ENCODE results near the gene TYRP1. TPM values are rescaled to one million over a fixed set of nuclear protein-coding genes. Genes with fewer than 3 reads are reported as not detected.

The TYRP1 gene
- total RNA-seq, 4 donors from 2014 or later: 27.6 to 85.6 (median 53.5) TPM

DNA sequence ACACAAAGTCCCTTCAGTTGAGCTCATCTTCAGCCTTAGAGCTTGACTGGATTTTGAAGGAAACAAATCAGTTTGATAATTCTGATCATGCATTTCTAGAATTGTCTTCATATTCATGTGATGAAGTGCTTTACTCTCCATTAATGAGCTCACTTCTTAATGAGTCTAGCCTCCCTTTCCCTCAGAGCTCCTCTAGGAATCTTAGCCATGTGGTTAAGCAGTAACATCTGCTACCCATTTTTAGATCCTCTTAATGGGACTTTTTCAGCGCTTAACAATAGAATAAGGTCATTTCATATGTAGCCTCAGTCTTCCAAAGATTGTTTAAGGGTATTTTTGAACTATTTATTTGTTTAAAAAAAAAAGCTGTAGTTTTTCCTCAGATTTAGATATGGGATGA, 44.7 kb downstream of the TYRP1 start:
- WGBS, 2 donors: 0% methylated on average over 1 of the region's 1 CpG
- H3K4me3 ChIP-seq (ENCODE audit: low read depth, poor library complexity, severe bottlenecking): no peak overlapping the region
- intact Hi-C loops (cut with DNase I; ENCODE audit: low total_unique reads): no loop called here
- no peak for DNase-seq (ENCODE audit: low spot score in 2 of 2)
- TF ChIP-seq POLR2A (IDR thresholded peaks at IDR 0.05): no peak
- TF ChIP-seq, protein P1, sequence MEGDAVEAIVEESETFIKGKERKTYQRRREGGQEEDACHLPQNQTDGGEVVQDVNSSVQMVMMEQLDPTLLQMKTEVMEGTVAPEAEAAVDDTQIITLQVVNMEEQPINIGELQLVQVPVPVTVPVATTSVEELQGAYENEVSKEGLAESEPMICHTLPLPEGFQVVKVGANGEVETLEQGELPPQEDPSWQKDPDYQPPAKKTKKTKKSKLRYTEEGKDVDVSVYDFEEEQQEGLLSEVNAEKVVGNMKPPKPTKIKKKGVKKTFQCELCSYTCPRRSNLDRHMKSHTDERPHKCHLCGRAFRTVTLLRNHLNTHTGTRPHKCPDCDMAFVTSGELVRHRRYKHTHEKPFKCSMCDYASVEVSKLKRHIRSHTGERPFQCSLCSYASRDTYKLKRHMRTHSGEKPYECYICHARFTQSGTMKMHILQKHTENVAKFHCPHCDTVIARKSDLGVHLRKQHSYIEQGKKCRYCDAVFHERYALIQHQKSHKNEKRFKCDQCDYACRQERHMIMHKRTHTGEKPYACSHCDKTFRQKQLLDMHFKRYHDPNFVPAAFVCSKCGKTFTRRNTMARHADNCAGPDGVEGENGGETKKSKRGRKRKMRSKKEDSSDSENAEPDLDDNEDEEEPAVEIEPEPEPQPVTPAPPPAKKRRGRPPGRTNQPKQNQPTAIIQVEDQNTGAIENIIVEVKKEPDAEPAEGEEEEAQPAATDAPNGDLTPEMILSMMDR (IDR thresholded peaks at IDR 0.05): no peak

DNA sequence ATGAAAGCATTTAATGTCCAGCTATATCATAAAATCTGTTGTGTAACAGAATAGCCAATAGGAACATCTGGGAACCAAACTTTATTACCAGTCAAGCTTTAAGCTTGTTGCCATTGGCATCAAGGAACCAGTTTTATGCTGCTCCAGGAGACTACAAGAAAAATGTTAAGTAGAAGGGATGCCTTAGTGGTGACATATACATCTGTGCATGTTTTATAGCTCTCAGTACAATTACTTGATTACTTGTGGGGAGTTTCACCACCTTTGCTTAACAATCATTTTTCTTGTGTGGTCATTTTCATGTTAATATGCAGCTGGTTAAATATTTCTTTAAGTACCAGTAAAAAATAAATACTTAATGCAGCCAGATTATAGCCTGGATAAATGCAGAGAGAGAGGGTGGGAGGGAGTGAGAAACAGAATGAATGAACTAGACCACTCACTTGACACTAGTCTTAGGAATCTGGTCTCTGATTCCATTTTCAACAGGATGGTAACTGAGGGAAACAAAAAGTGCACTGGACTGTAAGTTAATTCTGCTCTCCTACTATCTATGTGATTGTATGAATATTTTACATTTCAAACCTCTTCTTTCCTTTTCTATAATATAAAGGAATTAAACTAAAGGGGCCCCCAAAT, 45.9 kb downstream of the TYRP1 start:
- no peak overlapping the region for H3K4me3 ChIP-seq (ENCODE audit: low read depth, poor library complexity, severe bottlenecking)
- intact Hi-C loops (cut with DNase I; ENCODE audit: low total_unique reads): no loop called here
- no peak for TF ChIP-seq POLR2A (IDR thresholded peaks at IDR 0.05)
- TF ChIP-seq, protein P1 (IDR thresholded peaks at IDR 0.05): no peak
- DNase-seq (ENCODE audit: low spot score in 2 of 2): no peak

DNA sequence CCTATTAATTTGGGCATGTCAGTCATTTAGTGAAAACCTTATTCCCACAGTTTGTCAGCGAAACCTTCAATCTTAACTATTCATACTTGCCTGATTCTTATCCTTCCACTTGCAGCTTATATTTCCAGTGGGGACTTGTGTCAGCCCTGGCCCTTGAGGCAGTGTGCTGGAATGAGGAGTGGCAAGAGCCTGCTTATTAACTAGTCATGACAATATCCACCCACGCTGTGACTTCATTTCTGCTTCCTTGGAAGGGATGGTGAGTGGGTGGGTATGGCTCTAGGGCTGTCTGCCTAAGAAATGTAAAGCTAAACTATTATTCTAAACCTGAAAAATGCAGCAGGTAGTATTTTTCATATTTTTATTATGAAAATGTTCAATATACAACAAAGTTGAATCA, 47.7 kb downstream of the TYRP1 start:
- TF ChIP-seq, protein P1 (IDR thresholded peaks at IDR 0.05): no peak
- TF ChIP-seq POLR2A (IDR thresholded peaks at IDR 0.05): no peak
- intact Hi-C loops (cut with DNase I; ENCODE audit: low total_unique reads): no loop called here
- DNase-seq (ENCODE audit: low spot score in 2 of 2): peak in 1 of 2 donors; percentile 25
- WGBS, 2 donors: 40 to 57% methylated on average over 2 of the region's 2 CpGs
- no peak overlapping the region for H3K4me3 ChIP-seq (ENCODE audit: low read depth, poor library complexity, severe bottlenecking)

- TF ChIP-seq POLR2A (IDR thresholded peaks at IDR 0.05): no peak
- TF ChIP-seq, protein P1 (IDR thresholded peaks at IDR 0.05): no peak
- no peak for DNase-seq (ENCODE audit: low spot score in 2 of 2)
- H3K4me3 ChIP-seq (ENCODE audit: low read depth, poor library complexity, severe bottlenecking): no peak overlapping the region
- intact Hi-C loops (cut with DNase I; ENCODE audit: low total_unique reads): no loop called here
- 76 to 88% methylated on average over 1 of the region's 1 CpG for WGBS, 2 donors
Observed at GRCh38 chr9:12748016-12748415, 54.8 kb downstream of the TYRP1 start.

- H3K4me3 ChIP-seq (ENCODE audit: low read depth, poor library complexity, severe bottlenecking): no peak overlapping the region
- no peak for DNase-seq (ENCODE audit: low spot score in 2 of 2)
- intact Hi-C loops (cut with DNase I; ENCODE audit: low total_unique reads): no loop called here
- TF ChIP-seq POLR2A (IDR thresholded peaks at IDR 0.05): no peak
- TF ChIP-seq, protein P1 (IDR thresholded peaks at IDR 0.05): no peak
Observed at GRCh38 chr9:12748954-12749353, 55.8 kb downstream of the TYRP1 start.

- intact Hi-C loops (cut with DNase I; ENCODE audit: low total_unique reads): no loop called here
- 81 to 97% methylated on average over 3 of the region's 3 CpGs for WGBS, 2 donors
- H3K4me3 ChIP-seq (ENCODE audit: low read depth, poor library complexity, severe bottlenecking): no peak overlapping the region
- no peak for DNase-seq (ENCODE audit: low spot score in 2 of 2)
- TF ChIP-seq POLR2A (IDR thresholded peaks at IDR 0.05): no peak
- TF ChIP-seq, protein P1 (IDR thresholded peaks at IDR 0.05): no peak
Observed at GRCh38 chr9:12753931-12754330, 60.7 kb downstream of the TYRP1 start.

Data from lower leg skin (tissue), 4 donors.